HG02642 (cell line): ENCODE data around the gene NYAP2.

Source experiments
- ATAC-seq: cut with Tn5 transposase; IDR thresholded peaks from one replicate; pipeline ENCODE4 v1.9.1; 2021; ENCODE audit warnings: mild to moderate bottlenecking; ENCODE audit not compliant: unreplicated experiment, poor library complexity

Gene NYAP2

DNA sequence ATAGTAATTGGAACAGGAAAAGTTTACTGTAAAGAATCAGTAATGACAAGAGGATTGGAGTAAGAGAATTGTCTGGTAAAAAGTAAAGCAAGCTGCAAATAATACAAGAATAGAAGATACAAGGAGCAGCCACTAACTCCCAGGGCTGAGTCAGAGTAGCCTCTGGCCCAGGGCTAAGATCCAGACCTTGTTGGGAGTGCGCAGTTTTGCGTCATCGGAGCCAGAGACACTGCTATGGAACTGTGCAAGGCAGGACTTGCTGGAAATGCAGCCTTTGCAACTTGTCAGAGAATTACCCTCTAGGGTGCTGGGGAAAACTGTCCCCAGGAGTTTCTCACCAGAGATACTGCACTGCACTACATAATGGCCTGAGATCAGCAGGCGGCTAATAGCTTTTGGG lies 135.2 kb downstream of the NYAP2 start:
- no peak for ATAC-seq

DNA sequence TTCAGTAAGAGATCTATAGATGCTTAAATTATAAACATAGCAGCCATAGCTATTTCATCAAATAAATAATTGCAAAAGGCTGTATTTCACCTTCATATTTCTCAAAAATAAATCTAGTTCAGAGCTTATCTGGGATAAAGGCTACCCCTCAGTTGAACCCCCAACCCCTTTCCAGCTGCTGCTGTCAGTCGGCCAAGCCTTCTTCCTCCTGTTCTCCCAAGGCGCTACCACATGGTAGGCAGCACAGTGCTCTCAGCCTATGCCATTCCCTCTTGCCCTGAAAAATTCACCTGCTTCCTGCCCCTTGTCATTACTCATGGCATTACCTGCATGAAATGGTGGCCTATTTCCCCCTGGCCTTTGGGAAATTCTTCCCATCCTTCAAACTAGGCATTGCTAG lies 136.5 kb downstream of the NYAP2 start:
- no peak for ATAC-seq

DNA sequence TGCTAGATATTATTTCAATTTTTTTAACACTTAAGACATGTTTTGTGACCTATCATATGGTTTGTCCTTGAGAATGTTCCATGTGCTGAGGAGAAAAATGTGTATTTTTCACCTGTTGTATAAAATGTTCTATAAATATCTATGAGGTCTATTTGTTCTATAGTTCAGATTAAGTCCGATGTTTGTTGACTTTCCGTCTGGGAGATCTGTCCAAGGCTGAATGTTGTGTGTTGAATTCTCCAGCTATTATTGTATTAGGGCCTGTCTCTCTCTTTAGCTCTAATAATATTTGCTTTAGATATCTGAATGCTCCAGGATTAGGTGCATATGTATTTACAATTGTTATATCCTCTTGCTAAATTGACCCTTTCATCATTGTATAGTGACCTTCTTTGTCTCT lies 144.1 kb downstream of the NYAP2 start:
- ATAC-seq = no peak

DNA sequence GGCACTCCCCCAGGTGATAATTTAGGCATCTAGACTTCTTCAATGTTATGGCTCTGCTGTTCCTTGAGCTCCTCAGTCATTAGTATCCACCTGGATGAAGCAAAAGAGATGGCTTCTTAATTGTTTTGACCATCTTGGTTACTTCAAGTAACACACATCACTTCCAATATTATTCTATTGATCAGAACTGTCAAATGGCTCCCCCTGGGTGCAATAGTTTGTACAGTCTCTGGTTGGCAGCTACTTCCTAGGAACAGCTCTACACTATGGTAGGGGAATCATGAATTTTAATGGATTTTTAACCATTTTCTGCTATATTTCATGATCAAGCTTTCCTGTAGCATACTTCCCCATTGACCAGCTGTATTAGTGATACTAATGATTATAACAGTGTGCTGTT lies 157.0 kb downstream of the NYAP2 start:
- no peak for ATAC-seq

DNA sequence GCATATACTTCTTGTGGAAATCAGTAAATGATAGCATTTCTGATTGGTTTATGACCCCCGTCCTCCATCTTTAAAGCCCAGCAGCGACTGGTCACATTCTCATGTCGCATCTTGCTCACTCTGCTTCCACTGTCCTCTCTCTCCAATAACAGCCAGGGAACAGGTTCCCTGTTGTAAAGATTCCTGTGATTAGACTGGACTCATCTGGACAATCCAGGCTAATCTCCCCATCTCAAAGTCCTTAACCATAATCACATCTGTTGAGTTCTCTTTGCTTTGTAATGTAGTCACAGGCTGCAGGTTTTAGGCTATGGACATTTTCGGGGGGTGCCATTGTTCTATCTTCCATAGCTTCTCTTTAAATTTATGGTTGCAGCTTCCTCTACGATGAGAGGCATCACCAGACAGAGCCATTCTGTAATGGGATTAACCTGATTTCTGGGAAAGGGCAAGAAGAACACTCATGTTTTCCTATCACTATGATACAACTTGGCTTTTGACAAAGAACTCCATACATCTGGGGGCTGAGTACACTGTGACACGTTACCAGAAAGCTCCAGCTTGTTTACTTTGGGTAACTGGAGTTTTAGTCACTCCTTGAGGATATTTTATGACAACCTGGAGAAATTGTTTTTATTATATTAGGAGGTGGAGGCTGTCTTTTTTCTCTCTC lies 159.0 kb downstream of the NYAP2 start:
- ATAC-seq = no peak

DNA sequence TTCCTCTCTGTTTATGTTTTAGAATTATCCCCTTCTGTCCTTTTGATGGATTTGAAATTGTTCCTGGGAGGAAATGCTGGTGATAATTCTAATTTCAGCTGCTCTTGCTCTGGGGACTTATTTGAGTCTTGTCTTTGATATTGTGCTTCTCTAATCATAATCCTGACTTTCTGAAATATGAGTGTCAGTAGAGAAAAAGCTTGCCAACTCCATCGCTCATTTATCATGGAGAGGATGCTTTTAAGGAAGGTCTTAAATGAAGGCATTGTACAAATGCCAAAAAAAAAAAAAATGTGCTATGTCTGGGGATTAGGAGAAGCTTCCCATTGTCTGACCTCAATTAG lies 159.5 kb downstream of the NYAP2 start:
- ATAC-seq = no peak

DNA sequence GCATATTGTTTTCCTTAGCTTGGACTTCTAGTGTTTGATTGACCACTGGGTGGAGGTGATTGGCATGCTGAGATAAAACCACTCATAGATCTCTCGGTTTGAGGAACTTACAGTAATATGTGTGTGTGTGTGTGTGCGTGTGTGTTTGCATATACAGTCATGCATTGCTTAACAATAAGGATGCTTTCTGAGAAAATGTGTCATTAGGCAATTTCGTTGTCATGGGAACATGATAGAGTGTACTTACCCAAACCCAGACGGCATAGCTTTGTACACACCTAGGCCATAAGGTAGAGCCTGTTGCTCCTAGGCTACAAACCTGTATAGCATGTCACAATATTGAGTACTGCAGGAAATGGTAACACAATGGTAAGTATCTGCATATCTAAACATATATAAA lies 167.3 kb downstream of the NYAP2 start:
- no peak for ATAC-seq

DNA sequence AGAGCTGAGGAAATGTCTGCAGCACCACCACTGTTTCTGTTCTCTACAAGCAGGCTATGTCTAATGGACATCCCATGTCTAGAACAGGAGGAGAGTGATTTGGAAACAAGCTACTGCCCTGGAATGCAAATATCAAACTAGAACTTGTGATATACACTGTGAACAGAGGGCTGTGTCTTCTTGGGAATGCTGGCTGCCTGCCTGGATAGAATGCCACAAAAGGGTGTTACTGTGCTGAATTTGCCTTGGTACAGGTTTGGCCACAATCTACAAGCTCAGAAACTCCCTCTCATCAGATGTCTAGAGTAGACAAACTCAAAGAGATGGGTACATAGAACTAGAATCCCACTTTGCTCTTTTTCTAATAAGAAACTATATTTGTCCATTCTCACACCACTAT lies 170.5 kb downstream of the NYAP2 start:
- no peak for ATAC-seq

DNA sequence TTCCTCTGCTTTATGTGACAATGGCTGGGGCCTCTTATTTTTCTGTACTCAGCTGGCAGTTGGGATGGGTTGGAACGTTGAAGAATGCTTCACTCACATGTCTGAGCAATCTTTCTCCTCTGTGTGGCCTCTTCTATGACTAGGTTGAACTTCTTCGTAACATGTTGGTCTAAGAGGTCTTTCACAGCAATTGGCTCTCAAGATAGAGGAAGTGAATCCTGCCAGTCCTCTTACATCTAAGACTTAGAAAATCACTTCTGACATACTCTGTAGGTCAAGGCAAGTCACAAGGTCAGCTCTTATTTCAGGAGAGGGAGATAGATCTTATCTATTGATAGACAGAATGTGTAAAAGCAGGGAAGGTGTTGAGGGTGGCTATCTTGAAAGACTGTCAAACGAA lies 174.1 kb downstream of the NYAP2 start:
- ATAC-seq = no peak

DNA sequence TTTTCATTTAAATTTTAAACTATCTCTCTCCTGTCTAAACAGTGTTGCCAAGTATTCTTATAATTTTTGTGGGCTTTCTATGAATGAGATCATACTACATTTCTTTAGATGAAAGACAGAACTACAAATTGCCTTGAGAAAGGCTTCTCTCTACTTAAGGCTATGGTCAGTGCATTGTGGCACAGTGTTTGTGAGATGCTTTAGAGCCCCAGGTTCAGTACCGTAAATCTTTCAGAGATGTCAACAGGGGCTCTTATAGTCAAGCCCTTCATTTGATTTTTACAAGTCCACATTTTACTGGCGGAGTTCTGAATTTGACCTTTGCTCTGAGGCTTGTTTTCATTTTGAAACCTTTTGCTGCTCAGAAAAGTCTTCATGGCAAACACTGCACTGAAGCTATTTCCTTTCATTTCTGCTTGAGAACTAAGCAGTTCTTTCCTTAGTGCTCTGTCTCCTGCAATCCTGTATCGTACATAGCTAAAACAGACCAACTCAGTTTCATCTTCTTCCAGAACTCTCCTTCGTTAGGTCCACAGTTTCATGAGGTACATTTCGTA lies 175.2 kb downstream of the NYAP2 start:
- ATAC-seq = no peak

DNA sequence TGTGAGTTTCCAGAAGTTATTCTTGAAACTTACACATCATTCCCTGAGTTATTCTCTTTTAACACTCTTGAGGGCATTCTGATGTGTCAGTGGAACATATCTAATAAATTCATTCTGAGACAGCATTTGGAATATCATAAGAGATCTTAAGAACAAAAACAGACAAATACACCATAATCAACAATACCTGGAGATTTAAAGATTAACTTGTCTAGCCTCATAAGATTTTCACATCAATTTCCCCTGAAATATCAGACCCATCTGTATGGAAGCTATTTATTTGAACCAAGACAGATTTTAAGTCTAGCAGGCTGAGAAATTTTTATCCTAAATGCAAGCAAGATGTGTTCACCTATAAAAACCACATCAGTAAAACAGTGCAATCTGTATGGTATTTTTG lies 181.6 kb downstream of the NYAP2 start:
- ATAC-seq = no peak

DNA sequence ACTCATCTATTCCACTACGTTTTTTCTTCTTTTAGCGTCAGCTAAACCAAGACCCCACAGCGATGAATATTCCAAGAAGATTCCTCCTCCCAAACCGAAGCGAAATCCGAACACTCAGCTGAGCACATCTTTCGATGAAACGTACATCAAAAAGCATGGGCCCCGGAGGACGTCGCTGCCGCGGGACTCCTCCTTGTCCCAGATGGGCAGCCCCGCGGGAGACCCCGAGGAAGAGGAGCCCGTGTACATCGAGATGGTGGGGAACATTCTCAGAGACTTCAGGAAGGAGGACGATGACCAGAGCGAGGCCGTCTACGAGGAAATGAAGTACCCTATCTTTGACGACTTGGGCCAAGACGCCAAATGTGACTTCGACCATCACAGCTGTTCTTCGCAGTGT lies 182.4 kb downstream of the NYAP2 start:
- no peak for ATAC-seq

DNA sequence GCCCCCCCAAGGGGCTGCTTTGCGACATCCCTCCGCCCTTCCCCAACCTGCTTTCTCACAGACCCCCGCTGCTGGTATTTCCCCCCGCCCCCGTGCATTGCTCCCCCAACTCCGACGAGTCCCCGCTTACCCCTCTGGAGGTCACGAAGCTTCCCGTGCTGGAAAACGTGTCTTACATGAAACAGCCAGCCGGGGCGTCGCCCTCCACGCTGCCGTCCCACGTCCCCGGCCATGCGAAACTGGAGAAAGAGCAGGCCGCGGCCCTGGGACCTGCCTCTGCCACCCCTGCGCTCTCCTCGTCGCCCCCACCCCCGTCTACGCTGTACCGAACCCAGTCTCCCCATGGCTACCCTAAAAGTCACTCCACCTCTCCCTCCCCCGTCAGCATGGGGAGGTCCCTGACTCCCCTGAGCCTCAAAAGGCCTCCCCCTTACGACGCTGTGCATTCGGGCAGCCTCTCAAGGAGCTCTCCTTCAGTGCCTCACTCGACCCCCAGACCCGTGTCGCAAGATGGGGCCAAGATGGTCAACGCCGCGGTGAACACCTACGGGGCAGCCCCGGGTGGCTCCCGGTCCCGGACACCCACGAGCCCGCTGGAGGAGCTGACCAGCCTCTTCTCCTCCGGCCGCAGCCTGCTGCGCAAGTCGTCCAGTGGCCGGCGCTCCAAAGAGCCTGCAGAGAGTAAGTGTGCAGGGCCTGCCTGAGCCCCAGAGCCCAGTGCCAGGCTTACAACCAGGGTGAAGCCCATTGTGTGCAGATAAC lies 183.0 kb downstream of the NYAP2 start:
- no peak for ATAC-seq

DNA sequence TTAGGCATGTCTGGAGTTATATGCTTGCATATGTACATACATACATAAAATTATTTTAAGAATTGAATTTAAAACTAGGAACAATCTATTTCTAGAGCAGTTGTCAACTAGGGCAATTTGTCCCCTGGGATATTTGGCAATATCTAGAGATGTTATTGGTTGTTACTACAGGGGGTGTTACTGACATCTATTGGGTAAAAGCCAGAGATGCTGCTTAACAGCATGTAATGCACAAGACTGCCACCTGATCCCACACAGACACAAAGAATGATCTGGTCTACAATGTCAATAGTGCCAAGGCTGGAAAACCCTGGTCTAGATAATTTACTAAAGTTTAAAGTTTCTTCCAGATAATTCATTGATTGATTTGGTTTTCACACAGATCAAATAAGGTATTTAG lies 185.3 kb downstream of the NYAP2 start:
- ATAC-seq = no peak

DNA sequence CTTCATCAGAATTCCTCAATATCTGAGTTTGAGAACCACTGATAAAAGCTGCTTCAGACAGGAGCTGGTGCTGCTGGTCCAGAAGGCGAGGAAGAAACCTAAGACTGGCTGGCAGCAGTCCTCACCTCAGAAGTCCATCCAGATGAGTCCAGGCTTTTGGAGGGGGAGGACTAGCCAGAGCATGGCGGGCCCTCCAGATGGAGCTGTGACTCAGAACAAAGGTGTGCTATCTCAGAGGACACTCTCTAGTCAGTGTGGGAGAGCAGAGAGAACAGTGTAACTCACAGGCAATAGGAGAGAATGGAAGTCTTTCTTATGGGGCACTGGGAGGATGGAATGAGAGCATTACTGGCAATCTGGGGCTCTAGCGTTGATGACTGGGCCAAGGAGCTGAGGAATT lies 191.4 kb downstream of the NYAP2 start:
- ATAC-seq = no peak

DNA sequence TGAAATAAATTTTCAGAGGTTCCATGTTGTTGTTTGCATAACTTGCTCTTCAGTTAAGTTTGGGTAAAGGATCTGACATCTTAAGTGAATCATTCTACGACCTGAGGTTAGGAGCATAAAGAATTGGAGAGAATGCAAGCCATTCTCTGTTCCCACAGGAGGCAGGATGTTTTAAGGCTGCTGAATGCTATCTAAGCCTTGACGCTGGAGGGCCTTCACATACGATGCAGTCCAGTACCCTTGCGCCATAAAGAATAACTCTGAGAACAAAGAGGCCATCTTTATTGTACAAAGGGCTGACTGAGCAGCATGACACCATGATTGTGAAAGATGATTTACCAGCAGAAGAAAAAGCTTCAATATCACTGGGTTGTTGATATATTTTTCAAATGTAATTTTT lies 198.4 kb downstream of the NYAP2 start:
- ATAC-seq = no peak

DNA sequence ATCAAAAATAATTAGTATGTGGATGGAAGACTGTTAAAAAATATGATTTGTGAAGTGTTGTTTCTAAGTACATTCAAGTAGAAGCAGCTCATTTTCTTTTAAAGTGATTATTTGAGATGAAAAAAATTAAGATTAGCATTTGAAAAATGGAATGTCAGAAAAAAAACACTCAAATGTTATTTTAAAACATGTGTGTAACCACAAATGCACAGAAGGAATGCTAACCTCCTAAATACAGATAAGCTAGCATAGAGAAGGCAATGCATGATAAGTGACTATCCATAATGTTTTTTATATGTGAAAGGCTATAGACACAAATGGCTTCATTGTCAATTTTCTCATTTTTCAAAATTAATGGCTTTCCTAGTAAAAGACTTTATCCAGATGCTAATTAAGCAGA lies 198.9 kb downstream of the NYAP2 start:
- no peak for ATAC-seq

DNA sequence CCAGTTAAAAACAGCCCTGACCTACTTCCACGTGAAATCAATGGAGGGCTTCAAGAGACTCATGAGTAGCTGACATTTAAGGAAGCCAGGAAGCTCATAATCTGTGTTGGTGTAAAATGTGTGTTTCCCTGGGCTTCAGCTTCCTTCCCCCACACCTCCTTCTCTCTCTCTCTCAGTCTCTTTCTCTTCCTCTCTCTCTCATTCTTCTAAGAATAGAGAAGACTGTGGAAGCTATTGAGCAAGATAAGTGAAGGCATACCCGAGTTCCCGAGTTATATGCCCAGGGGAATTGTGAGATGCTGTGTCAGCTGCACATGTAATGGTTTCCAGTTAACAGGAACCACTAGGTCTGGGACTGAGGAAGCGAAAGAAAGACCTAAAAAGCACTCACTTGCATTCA lies 199.4 kb downstream of the NYAP2 start:
- ATAC-seq = no peak

DNA sequence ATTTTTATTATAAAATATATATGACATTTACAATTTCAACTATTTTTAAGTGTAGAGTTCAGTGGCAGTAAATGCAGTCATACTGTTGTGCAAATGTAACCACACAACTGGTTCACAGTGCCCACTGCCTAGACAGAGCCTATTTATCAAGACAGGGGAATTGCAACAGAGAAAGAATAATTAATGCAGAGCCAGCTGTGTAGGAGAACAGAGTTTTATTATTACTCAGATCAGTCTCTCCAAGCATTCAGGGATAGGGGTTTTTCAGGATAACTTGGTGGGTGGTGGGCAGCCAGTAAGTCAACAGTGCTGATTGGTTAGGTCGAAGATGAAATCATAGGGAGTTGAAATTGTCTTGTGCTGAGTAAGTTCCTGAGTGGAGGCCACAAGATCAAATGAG lies 200.3 kb downstream of the NYAP2 start:
- ATAC-seq = no peak

DNA sequence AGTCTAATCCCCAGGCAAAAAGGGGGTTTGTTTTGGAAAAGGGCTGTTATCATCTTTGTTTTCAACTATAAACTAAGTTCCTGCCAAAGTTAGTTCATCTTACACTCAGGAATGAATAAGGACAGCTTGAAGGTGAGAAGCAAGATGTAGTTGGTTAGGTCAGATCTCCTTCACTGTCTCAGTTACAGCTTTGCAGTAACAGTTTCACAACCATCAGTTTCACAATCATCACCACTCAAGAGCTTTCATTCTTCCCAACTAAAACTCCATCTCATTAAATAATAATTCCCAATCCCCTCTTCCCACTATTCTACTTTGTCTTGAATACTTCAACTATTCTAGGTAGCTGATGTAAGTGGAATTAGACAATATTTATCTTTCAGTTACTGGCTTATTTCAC lies 200.9 kb downstream of the NYAP2 start:
- ATAC-seq = no peak

DNA sequence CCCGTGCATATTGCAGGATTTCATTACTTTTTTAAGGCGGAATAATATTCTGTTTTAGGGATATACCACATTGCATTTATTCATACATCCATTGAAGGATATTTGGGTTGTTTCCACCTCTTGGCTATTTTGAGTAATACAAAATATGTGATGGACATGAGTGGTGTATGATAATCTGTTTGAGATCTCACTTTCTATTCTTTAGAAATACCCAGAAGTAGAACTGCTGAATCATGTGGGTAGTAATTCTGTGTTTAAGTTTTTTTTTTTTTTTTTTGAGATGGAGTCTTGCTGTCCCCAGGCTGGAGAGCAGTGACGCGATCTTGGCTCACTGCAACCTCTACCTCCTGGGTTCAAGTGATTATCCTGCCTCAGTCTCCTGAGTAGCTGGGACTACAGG lies 201.4 kb downstream of the NYAP2 start:
- no peak for ATAC-seq

DNA sequence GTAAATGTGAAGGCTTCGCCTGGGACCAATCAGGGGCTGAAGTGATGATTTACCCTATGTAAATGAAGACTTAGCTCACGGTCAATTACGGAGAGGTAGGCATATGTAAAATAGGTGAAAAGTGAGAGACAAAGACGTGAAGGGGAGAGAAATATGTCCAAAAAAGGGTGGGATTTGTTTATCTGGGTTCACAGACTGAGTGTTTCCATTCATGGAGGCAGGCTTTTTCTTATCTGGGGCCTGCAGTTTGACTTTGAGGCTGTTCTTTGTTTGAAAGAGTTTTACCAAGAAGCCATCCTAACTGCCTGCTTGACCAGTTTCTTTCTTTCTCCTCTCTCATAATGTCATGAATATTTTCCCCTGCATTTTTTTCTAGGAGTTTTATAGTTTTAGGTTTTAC lies 202.7 kb downstream of the NYAP2 start:
- ATAC-seq = no peak
